ENCODE measurements around the gene DIPK1A. TPM values are rescaled to one million over a fixed set of nuclear protein-coding genes. Genes with fewer than 3 reads are reported as not detected.

Gene DIPK1A
- total RNA-seq, 1 donor from 2014 or later = 5.6 TPM

DNA sequence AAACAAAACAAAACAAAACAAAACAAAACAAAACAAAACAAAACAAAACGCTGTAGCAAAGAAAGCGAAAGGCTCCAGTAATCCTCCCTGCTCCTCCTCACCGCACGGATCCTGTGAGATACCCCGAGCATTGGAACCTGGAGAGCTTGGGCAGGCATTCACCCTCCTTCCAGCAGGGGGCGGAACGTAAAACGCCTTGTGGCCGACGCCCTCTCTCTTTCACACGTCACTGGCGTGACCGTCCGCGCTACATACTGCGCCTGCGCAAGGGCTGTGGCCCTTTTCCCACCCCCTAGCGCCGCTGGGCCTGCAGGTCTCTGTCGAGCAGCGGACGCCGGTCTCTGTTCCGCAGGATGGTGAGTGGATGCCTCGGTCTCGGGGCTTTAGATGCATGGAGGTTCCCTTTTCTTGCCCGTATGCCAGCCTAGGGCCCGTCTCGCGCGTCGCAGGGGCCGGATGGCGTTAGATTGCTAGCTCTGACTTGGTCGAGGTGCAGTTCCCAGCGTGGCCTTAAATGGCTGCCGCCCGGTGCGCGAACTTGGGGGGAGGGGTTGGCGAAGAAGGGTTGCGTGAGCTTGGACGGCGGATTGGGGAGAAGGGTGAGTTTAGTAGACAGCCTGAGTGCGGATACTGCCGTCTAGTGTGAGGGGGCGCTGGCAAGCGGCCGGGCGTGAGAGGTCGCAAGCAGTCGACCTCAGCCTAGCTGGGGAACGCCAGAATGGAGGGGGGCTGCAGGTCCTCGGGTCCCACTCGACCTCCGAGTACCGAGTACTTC lies 129.3 kb downstream of the DIPK1A start, which contains the start of gene RPL5:
TSS of gene RPL5 (plus strand) at position 279 of the 775 bp plus-strand sequence. CDS start at position 354, 75 bp downstream.
- Histone ChIP-seq H3K27ac (peak within 1 kb of the TSS; percentile 93), H3K9me3 (no peaks in the 10 kb centered on the region), H3K27me3 (ENCODE audit: low read depth) (no peaks in the 10 kb centered on the region), H3K36me3 (peaks cover 36% of the 10 kb centered on the region), H3K4me1 (peaks cover 38% of the 10 kb centered on the region), H3K4me3 (peak within 1 kb of the TSS; percentile 88)
- peak; percentile 99 to 100 for ATAC-seq
- intact Hi-C loops (cut with DNase I) = no loop called here
- peak; percentile 97 for DNase-seq
- TF ChIP-seq, protein P1, sequence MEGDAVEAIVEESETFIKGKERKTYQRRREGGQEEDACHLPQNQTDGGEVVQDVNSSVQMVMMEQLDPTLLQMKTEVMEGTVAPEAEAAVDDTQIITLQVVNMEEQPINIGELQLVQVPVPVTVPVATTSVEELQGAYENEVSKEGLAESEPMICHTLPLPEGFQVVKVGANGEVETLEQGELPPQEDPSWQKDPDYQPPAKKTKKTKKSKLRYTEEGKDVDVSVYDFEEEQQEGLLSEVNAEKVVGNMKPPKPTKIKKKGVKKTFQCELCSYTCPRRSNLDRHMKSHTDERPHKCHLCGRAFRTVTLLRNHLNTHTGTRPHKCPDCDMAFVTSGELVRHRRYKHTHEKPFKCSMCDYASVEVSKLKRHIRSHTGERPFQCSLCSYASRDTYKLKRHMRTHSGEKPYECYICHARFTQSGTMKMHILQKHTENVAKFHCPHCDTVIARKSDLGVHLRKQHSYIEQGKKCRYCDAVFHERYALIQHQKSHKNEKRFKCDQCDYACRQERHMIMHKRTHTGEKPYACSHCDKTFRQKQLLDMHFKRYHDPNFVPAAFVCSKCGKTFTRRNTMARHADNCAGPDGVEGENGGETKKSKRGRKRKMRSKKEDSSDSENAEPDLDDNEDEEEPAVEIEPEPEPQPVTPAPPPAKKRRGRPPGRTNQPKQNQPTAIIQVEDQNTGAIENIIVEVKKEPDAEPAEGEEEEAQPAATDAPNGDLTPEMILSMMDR (IDR thresholded peaks at IDR 0.05) = peak; percentile 90

DNA sequence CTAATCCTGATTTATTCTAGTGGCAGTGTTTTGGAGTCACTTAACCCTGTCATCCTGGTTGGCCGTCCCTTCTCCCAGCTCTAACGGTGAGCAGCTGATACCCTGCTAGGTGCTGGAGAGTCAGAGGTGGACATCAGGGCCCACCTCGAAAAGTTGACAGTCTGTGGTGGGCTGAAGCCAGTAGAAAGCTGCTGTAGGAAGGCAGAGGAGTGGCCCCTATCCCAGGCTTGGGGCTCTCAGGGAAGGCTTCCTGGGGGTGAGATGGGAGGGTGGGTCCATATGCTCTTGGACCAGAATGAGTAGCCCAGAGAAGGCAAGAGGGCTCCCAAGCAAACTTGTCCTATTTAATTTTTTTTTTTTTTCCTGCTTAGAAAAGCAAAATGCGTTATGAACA lies 129.9 kb downstream of the DIPK1A start:
- DNase-seq (no peak), ATAC-seq (no peak)
- Histone ChIP-seq H3K27ac (no peak overlapping the region), H3K4me1 (peaks cover 35% of the 10 kb centered on the region), H3K36me3 (peaks cover 30% of the 10 kb centered on the region), H3K27me3 (ENCODE audit: low read depth) (no peaks in the 10 kb centered on the region), H3K4me3 (peak overlapping the region; percentile 88), H3K9me3 (no peaks in the 10 kb centered on the region)
- intact Hi-C loops (cut with DNase I) = no loop called here
- TF ChIP-seq, protein P1 (IDR thresholded peaks at IDR 0.05) = no peak

DNA sequence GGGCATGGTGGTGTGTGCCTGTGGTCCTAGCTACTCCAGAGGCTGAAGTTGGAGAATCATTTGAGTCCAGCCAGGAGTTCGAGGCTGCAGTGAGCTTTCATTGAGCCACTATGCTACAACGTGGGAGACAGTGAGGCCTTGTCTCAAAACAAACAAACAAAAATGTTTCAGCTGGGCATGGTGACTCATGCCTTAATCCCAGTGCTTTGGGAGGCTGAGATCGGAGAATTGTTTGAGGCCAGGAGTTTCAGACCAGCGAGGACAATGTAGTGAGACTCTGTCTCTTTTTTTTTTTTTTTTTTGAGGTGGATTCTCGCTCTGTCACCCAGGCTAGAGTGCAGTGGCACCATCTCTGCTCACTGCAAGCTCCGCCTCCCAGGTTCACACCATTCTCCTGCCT lies 134.5 kb downstream of the DIPK1A start:
- Histone ChIP-seq H3K36me3 (no peaks in the 10 kb centered on the region), H3K27me3 (ENCODE audit: low read depth) (no peaks in the 10 kb centered on the region), H3K4me1 (no peaks in the 10 kb centered on the region), H3K4me3 (no peak overlapping the region), H3K27ac (no peak overlapping the region), H3K9me3 (no peaks in the 10 kb centered on the region)
- intact Hi-C loops (cut with DNase I) = no loop called here
- DNase-seq (no peak), ATAC-seq (no peak)
- TF ChIP-seq, protein P1 (IDR thresholded peaks at IDR 0.05) = no peak

DNA sequence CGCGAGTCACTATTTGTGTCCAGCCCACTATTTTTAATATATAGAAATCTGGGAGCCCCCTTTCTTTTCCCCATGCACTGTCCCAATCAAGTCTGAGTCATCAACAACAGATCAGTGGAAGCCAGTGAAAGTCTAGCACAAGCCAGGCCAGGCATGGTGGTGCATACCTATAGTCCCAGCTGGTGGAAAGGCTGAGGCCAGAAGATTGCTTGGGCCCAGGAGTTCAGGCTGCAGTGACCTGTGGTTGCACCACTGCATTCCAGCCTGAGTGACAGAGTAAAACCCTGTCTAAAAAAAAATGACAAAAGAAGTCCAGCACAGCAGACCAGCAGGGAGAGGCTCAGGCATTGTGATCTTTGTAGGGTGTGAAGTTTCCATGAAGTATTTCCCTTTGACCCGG lies 138.4 kb downstream of the DIPK1A start:
- Histone ChIP-seq H3K36me3 (no peaks in the 10 kb centered on the region), H3K27ac (no peak overlapping the region), H3K4me3 (no peak overlapping the region), H3K4me1 (no peaks in the 10 kb centered on the region), H3K9me3 (no peaks in the 10 kb centered on the region), H3K27me3 (ENCODE audit: low read depth) (no peaks in the 10 kb centered on the region)
- ATAC-seq (no peak), DNase-seq (no peak)
- intact Hi-C loops (cut with DNase I) = no loop called here
- TF ChIP-seq, protein P1 (IDR thresholded peaks at IDR 0.05) = no peak

DNA sequence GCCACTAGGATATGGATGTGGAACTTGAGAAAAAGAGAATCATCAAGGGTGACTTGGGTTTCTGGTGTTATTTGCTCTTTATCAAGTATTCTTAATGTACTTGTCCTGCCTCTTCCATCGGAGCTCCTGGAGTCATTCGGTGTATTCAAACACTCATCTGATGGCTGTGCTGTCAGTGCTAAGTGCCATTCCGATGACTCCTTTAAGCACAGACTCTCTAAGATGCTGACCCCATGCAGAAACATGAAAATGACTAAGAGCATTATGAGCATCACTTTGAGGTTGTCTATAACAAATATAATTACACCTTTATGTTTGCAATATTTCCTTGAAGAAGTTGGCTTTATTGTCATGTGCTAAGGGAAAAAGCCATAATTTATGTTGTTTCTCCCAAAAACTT lies 140.7 kb downstream of the DIPK1A start:
- no peak for DNase-seq
- Histone ChIP-seq H3K36me3 (no peaks in the 10 kb centered on the region), H3K27me3 (ENCODE audit: low read depth) (no peaks in the 10 kb centered on the region), H3K9me3 (no peaks in the 10 kb centered on the region), H3K4me3 (no peak overlapping the region), H3K27ac (no peak overlapping the region), H3K4me1 (no peaks in the 10 kb centered on the region)
- intact Hi-C loops (cut with DNase I) = no loop called here
- TF ChIP-seq, protein P1 (IDR thresholded peaks at IDR 0.05) = no peak
- ATAC-seq = no peak

Measured in lower lobe of right lung (tissue), 2 donors.